ENCODE data around the gene PNPLA5.

The PNPLA5 gene

GRCh38 chr22:43854786-43855271 lies 37.0 kb downstream of the PNPLA5 start:
- no peak for DNase-seq (ENCODE audit: low read depth in 3 of 3)

GRCh38 chr22:43854121-43854785 lies 37.6 kb downstream of the PNPLA5 start:
- no peak for DNase-seq (ENCODE audit: low read depth in 3 of 3)

GRCh38 chr22:43853328-43853931 lies 38.4 kb downstream of the PNPLA5 start:
- no peak for DNase-seq (ENCODE audit: low read depth in 3 of 3)

- DNase-seq (ENCODE audit: low read depth in 3 of 3), result no peak
Measured at GRCh38 chr22:43852573-43853327, 39.1 kb downstream of the PNPLA5 start.

GRCh38 chr22:43851979-43852307 lies 39.9 kb downstream of the PNPLA5 start:
- DNase-seq (ENCODE audit: low read depth in 3 of 3), result no peak

- DNase-seq (ENCODE audit: low read depth in 3 of 3), result no peak
Measured at GRCh38 chr22:43851058-43851978, 40.5 kb downstream of the PNPLA5 start.

GRCh38 chr22:43850529-43850928 lies 41.3 kb downstream of the PNPLA5 start:
- DNase-seq (ENCODE audit: low read depth in 3 of 3), result no peak

- no peak for DNase-seq (ENCODE audit: low read depth in 3 of 3)
Measured at GRCh38 chr22:43849731-43850130, 42.1 kb downstream of the PNPLA5 start.

- DNase-seq (ENCODE audit: low read depth in 3 of 3), result no peak
Measured at GRCh38 chr22:43848366-43849171, 43.2 kb downstream of the PNPLA5 start.

GRCh38 chr22:43847376-43848289 lies 44.2 kb downstream of the PNPLA5 start:
- DNase-seq (ENCODE audit: low read depth in 3 of 3), result no peak

GRCh38 chr22:43846966-43847365 lies 44.8 kb downstream of the PNPLA5 start:
- no peak for DNase-seq (ENCODE audit: low read depth in 3 of 3)

GRCh38 chr22:43845981-43846380 lies 45.8 kb downstream of the PNPLA5 start:
- no peak for DNase-seq (ENCODE audit: low read depth in 3 of 3)

GRCh38 chr22:43844560-43845545 lies 47.0 kb downstream of the PNPLA5 start:
- DNase-seq (ENCODE audit: low read depth in 3 of 3), result no peak

GRCh38 chr22:43843783-43844530 lies 47.9 kb downstream of the PNPLA5 start:
- DNase-seq (ENCODE audit: low read depth in 3 of 3), result no peak

GRCh38 chr22:43841742-43842141 lies 50.1 kb downstream of the PNPLA5 start:
- DNase-seq (ENCODE audit: low read depth in 3 of 3), result no peak

- no peak for DNase-seq (ENCODE audit: low read depth in 3 of 3)
Measured at GRCh38 chr22:43840851-43841250, 51.0 kb downstream of the PNPLA5 start.

GRCh38 chr22:43840431-43840830 lies 51.4 kb downstream of the PNPLA5 start:
- no peak for DNase-seq (ENCODE audit: low read depth in 3 of 3)

- DNase-seq (ENCODE audit: low read depth in 3 of 3), result no peak
Measured at GRCh38 chr22:43839781-43840180, 52.0 kb downstream of the PNPLA5 start.

Measured in stimulated activated CD4-positive, alpha-beta T cell treated with anti-CD3 and anti-CD28 coated beads, TNF-alpha, amount 100 ng/mL, for 48 hours (primary cell).